Transverse colon (tissue), 4 donors: Measurements from ENCODE around the gene C16orf92. TPM values are rescaled to one million over a fixed set of nuclear protein-coding genes. Genes with fewer than 3 reads are reported as not detected.
A peak's percentile ranks its signal among the peaks of the same experiment; 100 is the strongest.

ENCODE experiments used
- DNase-seq: peaks from one replicate; pipeline ENCODE4 v3.0.0-alpha.2; 2019
- H3K27ac ChIP-seq, 4 donors: fragments of 200-600 bp; sonication (generic); 2 replicates each; pipeline ENCODE4 v1.5.1; 2016 to 2018; ENCODE audit warnings: inconsistent platforms in 4 of 4
- H3K27me3 ChIP-seq: fragments of 200-600 bp; sonication (generic); 2 replicates; pipeline ENCODE4 v1.5.1; 2017; ENCODE audit warnings: inconsistent platforms
- H3K36me3 ChIP-seq, 4 donors: fragments of 200-600 bp; sonication (generic); 2 replicates each; pipeline ENCODE4 v1.5.1; 2017 to 2019; ENCODE audit warnings: inconsistent platforms in 4 of 4
- H3K4me1 ChIP-seq, 4 donors: fragments of 200-600 bp; sonication (generic); 2 replicates each; pipeline ENCODE4 v1.5.1; 2017 to 2020; ENCODE audit warnings: inconsistent platforms in 4 of 4
- H3K4me3 ChIP-seq, 4 donors: fragments of 200-600 bp; sonication (generic); 1 replicate in 1 of 4; 2 replicates in 3 of 4; pipeline versions ENCODE4 v1.5.1 to v1.6.1; 2017 to 2019; ENCODE audit warnings: inconsistent platforms in 4 of 4
- H3K9me3 ChIP-seq, 2 donors: fragments of 200-600 bp; sonication (generic); 2 replicates each; pipeline ENCODE4 v1.5.1; 2017 to 2019; ENCODE audit warnings: inconsistent platforms in 2 of 2
- EP300 ChIP-seq: sonication (generic); formaldehyde crosslinking; IDR thresholded peaks from one replicate; pipeline ENCODE4 v1.6.1; 2017; ENCODE audit warnings: antibody characterized with exemption, low read depth
- POLR2A ChIP-seq: fragments of 450-650 bp; IDR thresholded peaks from one replicate; pipeline ENCODE4 v1.6.1; 2016; ENCODE audit warnings: antibody characterized with exemption, mild to moderate bottlenecking, moderate library complexity
- POLR2AphosphoS5 ChIP-seq, 3 donors: sonication (generic); formaldehyde crosslinking; IDR thresholded peaks; one replicate each; pipeline ENCODE4 v1.6.1; 2016; ENCODE audit warnings: antibody characterized with exemption in 3 of 3
- WGBS, 2 donors: methylation state at CpG; one replicate each; pipeline ENCODE4 v1.1.5; 2018; ENCODE audit warnings: low coverage in 1 of 2; 5-methylcytosine and 5-hydroxymethylcytosine counted together
- in situ Hi-C, 4 donors: fragments of 200-750 bp; cut with MboI; loops; one replicate each; pipeline versions ENCODE4 v1.15.0 to v1.15.1; 2017; ENCODE audit warnings: low sequenced_read_pairs in 3 of 4, low pct_ligation_motif_present in 1 of 4, low pct_unique_long_range_greater_than_20kb in 1 of 4
- intact Hi-C: fragments of 100-400 bp; cut with DNase I; formaldehyde crosslinking; loops from one replicate; pipeline ENCODE4 v1.15.1; 2023; ENCODE audit warnings: low total_unique reads
- total RNA-seq, 4 donors: library from RNA; depleted of rRNA; stranded (reverse); fragments of >200 nt; gene quantifications; one replicate each; pipeline ENCODE4 v1.1.0, GENCODE V29; 2016
- TF ChIP-seq, protein P1 (sequence below), 5 experiments: fragments of 200-600 bp in 3 of 5; fragments of 450-650 bp in 2 of 5; sonication (generic) in 3 of 5; IDR thresholded peaks; 1 replicate in 2 of 5; 2 replicates in 3 of 5; pipeline ENCODE4 v1.5.1; 2016 to 2017; ENCODE audit warnings: antibody characterized with exemption in 5 of 5, inconsistent platforms in 3 of 5, mild to moderate bottlenecking in 2 of 5, moderate library complexity in 1 of 5

The C16orf92 gene
- total RNA-seq, 4 donors from 2014 or later = not detected

DNA sequence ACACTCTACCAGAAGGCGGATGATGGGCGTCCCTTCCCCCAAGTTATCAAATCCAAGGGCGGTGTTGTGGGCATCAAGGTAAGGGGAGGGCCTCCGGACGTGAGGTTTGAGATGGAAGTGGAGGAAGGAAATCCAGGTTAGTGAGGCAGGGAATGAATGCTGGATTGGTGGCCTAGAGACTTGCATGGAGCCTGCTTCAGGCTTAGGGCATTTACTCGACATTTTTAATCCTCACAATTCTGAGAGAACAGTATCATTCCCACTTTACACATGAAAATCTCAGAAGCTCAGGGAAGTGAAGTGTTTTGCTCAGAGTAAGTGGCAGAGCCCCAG lies 44.6 kb downstream of the C16orf92 start:
- peaks cover 3 to 50% (median 23%) of the 10 kb centered on the region in 4 donors for H3K36me3 ChIP-seq
- in situ Hi-C loops = no loop called here
- no peaks in the 10 kb centered on the region for H3K9me3 ChIP-seq
- 67 to 71% methylated on average over 1 to 6 of the region's 6 CpGs for WGBS, 2 donors
- H3K4me3 ChIP-seq = peak overlapping the region; percentile 74 to 94 (median 82)
- DNase-seq = no peak
- peaks cover 41 to 63% (median 54%) of the 10 kb centered on the region in 4 donors for H3K4me1 ChIP-seq
- H3K27ac ChIP-seq = peak overlapping the region; percentile 91 to 99 (median 98)
- intact Hi-C loops = no loop called here
- TF ChIP-seq POLR2A (no peak), EP300 (no peak), POLR2AphosphoS5 (IDR thresholded peaks at IDR 0.05) (no peak)
- TF ChIP-seq, protein P1, sequence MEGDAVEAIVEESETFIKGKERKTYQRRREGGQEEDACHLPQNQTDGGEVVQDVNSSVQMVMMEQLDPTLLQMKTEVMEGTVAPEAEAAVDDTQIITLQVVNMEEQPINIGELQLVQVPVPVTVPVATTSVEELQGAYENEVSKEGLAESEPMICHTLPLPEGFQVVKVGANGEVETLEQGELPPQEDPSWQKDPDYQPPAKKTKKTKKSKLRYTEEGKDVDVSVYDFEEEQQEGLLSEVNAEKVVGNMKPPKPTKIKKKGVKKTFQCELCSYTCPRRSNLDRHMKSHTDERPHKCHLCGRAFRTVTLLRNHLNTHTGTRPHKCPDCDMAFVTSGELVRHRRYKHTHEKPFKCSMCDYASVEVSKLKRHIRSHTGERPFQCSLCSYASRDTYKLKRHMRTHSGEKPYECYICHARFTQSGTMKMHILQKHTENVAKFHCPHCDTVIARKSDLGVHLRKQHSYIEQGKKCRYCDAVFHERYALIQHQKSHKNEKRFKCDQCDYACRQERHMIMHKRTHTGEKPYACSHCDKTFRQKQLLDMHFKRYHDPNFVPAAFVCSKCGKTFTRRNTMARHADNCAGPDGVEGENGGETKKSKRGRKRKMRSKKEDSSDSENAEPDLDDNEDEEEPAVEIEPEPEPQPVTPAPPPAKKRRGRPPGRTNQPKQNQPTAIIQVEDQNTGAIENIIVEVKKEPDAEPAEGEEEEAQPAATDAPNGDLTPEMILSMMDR (IDR thresholded peaks at IDR 0.05) = no peak
- H3K27me3 ChIP-seq = no peaks in the 10 kb centered on the region

DNA sequence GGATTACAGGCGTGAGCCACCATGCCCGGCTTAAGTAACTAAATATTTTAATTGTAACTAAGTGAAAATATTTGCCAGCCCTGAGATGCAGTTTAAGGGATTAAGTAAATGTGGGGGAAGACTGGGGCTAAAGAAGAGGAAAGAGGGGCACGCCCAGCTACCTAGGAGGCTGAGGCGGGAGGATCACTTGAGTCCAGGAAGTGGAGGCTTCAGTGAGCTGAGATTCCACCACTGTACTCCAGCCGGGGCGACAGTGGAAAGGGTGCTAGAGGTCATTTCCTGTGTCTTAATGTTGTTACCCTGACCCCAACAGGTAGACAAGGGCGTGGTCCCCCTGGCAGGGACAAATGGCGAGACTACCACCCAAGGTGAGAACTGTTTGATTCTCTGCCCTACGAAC lies 45.3 kb downstream of the C16orf92 start:
- TF ChIP-seq, protein P1 (IDR thresholded peaks at IDR 0.05) = no peak
- TF ChIP-seq EP300 (no peak), POLR2AphosphoS5 (IDR thresholded peaks at IDR 0.05) (no peak), POLR2A (no peak)
- peak overlapping the region in 1 of 4 donors; percentile 87 for H3K4me3 ChIP-seq
- intact Hi-C loops = no loop called here
- no peak for DNase-seq
- H3K36me3 ChIP-seq = peaks cover 3 to 50% (median 23%) of the 10 kb centered on the region in 4 donors
- H3K27me3 ChIP-seq = no peaks in the 10 kb centered on the region
- in situ Hi-C loops = no loop called here
- H3K9me3 ChIP-seq = no peaks in the 10 kb centered on the region
- peak overlapping the region; percentile 91 to 99 (median 98) for H3K27ac ChIP-seq
- peaks cover 36 to 59% (median 50%) of the 10 kb centered on the region in 4 donors for H3K4me1 ChIP-seq
- WGBS, 2 donors = 71 to 80% methylated on average over 4 to 9 of the region's 9 CpGs

DNA sequence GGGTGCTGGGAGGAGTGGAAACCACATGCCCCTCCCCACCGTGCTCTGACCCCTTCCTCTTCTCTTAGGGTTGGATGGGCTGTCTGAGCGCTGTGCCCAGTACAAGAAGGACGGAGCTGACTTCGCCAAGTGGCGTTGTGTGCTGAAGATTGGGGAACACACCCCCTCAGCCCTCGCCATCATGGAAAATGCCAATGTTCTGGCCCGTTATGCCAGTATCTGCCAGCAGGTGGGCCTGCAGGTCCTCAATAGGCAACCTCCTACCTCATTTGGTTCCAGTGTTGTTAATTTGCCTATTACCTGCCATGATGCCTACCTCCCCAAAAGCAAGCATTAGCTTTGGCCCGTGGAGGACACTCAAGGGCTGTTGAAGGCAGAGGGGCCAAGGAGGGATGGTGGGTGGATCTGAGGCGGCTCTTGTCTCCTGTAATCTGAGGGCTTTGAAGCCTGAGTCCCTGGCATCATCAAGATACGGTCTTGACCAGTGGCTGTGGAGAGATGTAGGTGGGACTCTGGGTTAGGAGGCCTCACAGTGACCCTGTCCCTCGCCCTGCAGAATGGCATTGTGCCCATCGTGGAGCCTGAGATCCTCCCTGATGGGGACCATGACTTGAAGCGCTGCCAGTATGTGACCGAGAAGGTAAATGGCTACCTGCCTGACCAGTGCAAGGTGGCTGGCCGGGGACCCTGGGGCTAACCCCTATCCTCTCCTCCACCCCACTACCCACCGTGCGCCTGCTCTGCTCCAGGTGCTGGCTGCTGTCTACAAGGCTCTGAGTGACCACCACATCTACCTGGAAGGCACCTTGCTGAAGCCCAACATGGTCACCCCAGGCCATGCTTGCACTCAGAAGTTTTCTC lies 46.0 kb downstream of the C16orf92 start:
- Histone ChIP-seq H3K27me3 (no peaks in the 10 kb centered on the region), H3K36me3 (peaks cover 3 to 50% (median 23%) of the 10 kb centered on the region in 4 donors), H3K4me3 (peak overlapping the region in 1 of 4 donors; percentile 87), H3K9me3 (no peaks in the 10 kb centered on the region), H3K27ac (peak overlapping the region; percentile 91 to 99 (median 98)), H3K4me1 (peaks cover 31 to 53% (median 44%) of the 10 kb centered on the region in 4 donors)
- 66 to 79% methylated on average over 4 to 17 of the region's 17 CpGs for WGBS, 2 donors
- intact Hi-C loops (no loop called here), in situ Hi-C loops (no loop called here)
- peak; percentile 28 for DNase-seq
- TF ChIP-seq, protein P1 (IDR thresholded peaks at IDR 0.05) = peak; percentile 29 to 57 (median 36)
- no peak for TF ChIP-seq POLR2AphosphoS5 (IDR thresholded peaks at IDR 0.05)

DNA sequence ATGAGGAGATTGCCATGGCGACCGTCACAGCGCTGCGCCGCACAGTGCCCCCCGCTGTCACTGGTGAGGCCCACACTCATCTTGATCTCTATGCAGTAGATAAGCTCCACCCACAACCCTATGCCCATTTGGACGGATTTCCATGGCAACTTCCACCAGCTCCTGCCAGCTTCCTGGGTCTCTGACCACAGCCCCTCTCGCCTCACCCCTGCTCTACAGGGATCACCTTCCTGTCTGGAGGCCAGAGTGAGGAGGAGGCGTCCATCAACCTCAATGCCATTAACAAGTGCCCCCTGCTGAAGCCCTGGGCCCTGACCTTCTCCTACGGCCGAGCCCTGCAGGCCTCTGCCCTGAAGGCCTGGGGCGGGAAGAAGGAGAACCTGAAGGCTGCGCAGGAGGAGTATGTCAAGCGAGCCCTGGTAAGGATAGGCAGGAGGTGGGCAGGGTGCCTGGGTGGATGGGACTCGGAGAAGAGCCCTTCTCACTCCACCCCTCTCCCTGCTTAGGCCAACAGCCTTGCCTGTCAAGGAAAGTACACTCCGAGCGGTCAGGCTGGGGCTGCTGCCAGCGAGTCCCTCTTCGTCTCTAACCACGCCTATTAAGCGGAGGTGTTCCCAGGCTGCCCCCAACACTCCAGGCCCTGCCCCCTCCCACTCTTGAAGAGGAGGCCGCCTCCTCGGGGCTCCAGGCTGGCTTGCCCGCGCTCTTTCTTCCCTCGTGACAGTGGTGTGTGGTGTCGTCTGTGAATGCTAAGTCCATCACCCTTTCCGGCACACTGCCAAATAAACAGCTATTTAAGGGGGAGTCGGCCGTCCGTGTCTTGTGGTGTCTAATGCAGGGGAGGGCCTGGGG lies 46.8 kb downstream of the C16orf92 start:
- H3K36me3 ChIP-seq = peaks cover 3 to 50% (median 23%) of the 10 kb centered on the region in 4 donors
- H3K4me1 ChIP-seq = peaks cover 31 to 47% (median 39%) of the 10 kb centered on the region in 4 donors
- no peaks in the 10 kb centered on the region for H3K27me3 ChIP-seq
- WGBS, 2 donors = 36 to 71% methylated on average over 4 to 31 of the region's 31 CpGs
- H3K4me3 ChIP-seq = no peak overlapping the region
- intact Hi-C loops = no loop called here
- no peaks in the 10 kb centered on the region for H3K9me3 ChIP-seq
- no peak for DNase-seq
- in situ Hi-C loops = no loop called here
- H3K27ac ChIP-seq = peak overlapping the region in 3 of 4 donors; percentile 98 to 99 (median 99)
- TF ChIP-seq POLR2AphosphoS5 (IDR thresholded peaks at IDR 0.05) (peak in 1 of 3 donors; percentile 14), POLR2A (no peak)
